ENCODE results near the gene BMPER. TPM values are rescaled to one million over a fixed set of nuclear protein-coding genes. Genes with fewer than 3 reads are reported as not detected.

The BMPER gene
- total and polyA plus RNA-seq, 2 of the 8 experiments (the other 6 are each of a cell fraction or from before 2014, with no cell fraction given): 0.33 to 0.69 TPM

GRCh38 chr7:34036972-34037792 is 131.8 kb downstream of the BMPER start (continued):
- TF ChIP-seq RBBP5 (IDR thresholded peaks at IDR 0.05; ENCODE audit: borderline replicate concordance, low read depth, low read length) (no peak), JUN (IDR thresholded peaks at IDR 0.05; ENCODE audit: low read depth, low read length) (no peak), EGR1 (IDR thresholded peaks at IDR 0.05; ENCODE audit: borderline replicate concordance, low read depth, low read length) (no peak), BACH1 (IDR thresholded peaks at IDR 0.05; ENCODE audit: low read length) (no peak), GABPA (IDR thresholded peaks at IDR 0.05; ENCODE audit: borderline replicate concordance, insufficient read depth, low read length) (no peak), USF2 (IDR thresholded peaks at IDR 0.05; ENCODE audit: low read length) (no peak), E2F6 (IDR thresholded peaks at IDR 0.05) (no peak)

Data from H1 (cell line).